ENCODE data around the gene DENND2A.

DNA sequence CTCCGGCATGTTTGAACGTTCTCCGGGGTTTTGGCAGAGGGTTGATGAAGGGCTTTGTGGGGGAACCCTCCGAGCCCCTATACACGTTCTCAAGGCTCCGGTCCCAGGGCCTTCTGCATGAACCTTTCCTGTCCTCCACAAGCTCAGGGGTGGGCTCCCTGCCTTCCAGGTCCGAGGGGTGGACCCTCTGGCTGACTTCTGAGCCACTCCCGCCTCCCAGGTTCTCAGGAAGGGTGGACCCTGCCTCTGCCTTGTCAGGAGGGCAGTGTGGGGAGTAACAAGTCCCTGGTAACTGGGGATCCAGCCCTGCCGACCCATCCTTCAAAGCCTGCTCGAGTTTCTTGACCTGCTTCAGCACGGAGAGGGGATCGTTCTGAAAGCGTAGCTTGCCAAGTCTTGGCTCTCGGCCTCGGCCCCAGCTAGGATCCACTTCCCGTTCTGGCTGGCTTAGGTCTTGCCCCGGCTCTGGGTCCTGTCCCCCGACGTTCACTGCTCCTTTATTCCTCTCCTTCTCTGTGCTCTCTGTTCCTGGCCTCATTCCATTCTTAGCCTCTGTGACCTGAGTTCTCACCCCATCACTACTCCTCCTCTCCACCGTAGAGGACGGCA is 38.9 kb downstream of the DENND2A start:
- TF ChIP-seq POLR2A (IDR thresholded peaks at IDR 0.05; ENCODE audit: low read depth, low read length) (no peak), POLR2AphosphoS5 (IDR thresholded peaks at IDR 0.05; ENCODE audit: low read depth, low read length) (no peak)
